ENCODE data around the gene KRT79.

Gene KRT79

DNA sequence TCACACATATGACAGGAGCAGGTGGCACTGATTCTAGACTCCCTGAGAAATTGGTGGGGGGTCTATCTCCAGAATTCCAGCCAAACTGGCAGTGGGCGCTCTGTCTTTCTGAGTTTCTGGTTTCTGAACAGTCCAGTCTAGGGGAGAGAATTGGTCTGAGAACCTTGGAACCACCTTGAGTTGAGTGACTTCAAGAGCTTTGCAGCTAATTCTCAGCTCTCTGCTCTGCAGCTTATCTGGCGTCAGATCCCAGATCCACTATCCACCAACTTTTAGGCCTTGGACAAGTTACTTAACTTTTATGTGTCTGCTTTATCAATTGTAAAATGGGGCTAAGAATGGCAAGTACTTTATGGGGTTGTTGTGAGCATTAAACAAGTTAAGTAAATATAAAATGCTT, 55.3 kb downstream of the KRT79 start:
- DNase-seq (ENCODE audit: low read depth in 1 of 2, low spot score in 1 of 2), result no peak
- Histone ChIP-seq H3K27ac (replicated peaks) (no peak overlapping the region), H3K4me3 (replicated peaks; ENCODE audit: insufficient read depth, low read length) (no peak overlapping the region), H3K27me3 (ENCODE audit: insufficient read depth, poor library complexity, severe bottlenecking) (peaks cover 10% of the 10 kb centered on the region)
- TF ChIP-seq, protein P1, sequence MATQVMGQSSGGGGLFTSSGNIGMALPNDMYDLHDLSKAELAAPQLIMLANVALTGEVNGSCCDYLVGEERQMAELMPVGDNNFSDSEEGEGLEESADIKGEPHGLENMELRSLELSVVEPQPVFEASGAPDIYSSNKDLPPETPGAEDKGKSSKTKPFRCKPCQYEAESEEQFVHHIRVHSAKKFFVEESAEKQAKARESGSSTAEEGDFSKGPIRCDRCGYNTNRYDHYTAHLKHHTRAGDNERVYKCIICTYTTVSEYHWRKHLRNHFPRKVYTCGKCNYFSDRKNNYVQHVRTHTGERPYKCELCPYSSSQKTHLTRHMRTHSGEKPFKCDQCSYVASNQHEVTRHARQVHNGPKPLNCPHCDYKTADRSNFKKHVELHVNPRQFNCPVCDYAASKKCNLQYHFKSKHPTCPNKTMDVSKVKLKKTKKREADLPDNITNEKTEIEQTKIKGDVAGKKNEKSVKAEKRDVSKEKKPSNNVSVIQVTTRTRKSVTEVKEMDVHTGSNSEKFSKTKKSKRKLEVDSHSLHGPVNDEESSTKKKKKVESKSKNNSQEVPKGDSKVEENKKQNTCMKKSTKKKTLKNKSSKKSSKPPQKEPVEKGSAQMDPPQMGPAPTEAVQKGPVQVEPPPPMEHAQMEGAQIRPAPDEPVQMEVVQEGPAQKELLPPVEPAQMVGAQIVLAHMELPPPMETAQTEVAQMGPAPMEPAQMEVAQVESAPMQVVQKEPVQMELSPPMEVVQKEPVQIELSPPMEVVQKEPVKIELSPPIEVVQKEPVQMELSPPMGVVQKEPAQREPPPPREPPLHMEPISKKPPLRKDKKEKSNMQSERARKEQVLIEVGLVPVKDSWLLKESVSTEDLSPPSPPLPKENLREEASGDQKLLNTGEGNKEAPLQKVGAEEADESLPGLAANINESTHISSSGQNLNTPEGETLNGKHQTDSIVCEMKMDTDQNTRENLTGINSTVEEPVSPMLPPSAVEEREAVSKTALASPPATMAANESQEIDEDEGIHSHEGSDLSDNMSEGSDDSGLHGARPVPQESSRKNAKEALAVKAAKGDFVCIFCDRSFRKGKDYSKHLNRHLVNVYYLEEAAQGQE (IDR thresholded peaks at IDR 0.05; ENCODE audit: insufficient replicate concordance, low read depth), result no peak
- no peak for TF ChIP-seq POLR2AphosphoS5 (IDR thresholded peaks at IDR 0.05; ENCODE audit: low read depth)
- no peak for TF ChIP-seq SPI1 (IDR thresholded peaks at IDR 0.05; ENCODE audit: borderline replicate concordance, low read depth)

DNA sequence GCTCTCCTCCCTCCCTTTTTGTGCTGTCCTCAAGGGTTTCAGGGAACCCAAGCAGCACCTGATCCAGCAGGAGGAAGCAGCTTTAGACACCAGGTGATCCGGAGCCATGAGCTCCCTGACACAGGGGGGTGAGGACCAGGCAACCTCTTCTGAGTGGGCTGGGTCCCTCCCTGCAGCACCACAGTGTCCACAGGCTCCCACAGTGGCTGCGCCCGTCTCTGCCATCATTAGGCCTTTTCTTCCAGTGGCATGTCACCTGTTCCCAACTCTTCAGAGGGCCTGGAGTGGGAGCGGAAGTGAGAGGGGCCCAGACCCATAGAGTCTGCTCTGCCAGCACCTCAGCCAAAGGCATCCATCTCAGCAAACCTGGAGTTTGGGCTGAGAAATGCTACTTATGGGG, 56.5 kb downstream of the KRT79 start:
- TF ChIP-seq, protein P1 (IDR thresholded peaks at IDR 0.05; ENCODE audit: insufficient replicate concordance, low read depth), result no peak
- TF ChIP-seq, protein P2, sequence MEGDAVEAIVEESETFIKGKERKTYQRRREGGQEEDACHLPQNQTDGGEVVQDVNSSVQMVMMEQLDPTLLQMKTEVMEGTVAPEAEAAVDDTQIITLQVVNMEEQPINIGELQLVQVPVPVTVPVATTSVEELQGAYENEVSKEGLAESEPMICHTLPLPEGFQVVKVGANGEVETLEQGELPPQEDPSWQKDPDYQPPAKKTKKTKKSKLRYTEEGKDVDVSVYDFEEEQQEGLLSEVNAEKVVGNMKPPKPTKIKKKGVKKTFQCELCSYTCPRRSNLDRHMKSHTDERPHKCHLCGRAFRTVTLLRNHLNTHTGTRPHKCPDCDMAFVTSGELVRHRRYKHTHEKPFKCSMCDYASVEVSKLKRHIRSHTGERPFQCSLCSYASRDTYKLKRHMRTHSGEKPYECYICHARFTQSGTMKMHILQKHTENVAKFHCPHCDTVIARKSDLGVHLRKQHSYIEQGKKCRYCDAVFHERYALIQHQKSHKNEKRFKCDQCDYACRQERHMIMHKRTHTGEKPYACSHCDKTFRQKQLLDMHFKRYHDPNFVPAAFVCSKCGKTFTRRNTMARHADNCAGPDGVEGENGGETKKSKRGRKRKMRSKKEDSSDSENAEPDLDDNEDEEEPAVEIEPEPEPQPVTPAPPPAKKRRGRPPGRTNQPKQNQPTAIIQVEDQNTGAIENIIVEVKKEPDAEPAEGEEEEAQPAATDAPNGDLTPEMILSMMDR (IDR thresholded peaks at IDR 0.05; ENCODE audit: insufficient read depth, low read length), result no peak
- no peak for TF ChIP-seq SPI1 (IDR thresholded peaks at IDR 0.05; ENCODE audit: borderline replicate concordance, low read depth)
- no peak for TF ChIP-seq POLR2AphosphoS5 (IDR thresholded peaks at IDR 0.05; ENCODE audit: low read depth)
- no peak for TF ChIP-seq GABPA (IDR thresholded peaks at IDR 0.05; ENCODE audit: low read depth)
- no peak overlapping the region for H3K4me3 ChIP-seq (replicated peaks; ENCODE audit: insufficient read depth, low read length)
- H3K27me3 ChIP-seq (ENCODE audit: insufficient read depth, poor library complexity, severe bottlenecking), result peaks cover 10% of the 10 kb centered on the region
- H3K27ac ChIP-seq (replicated peaks), result no peak overlapping the region
- DNase-seq (ENCODE audit: low read depth in 1 of 2, low spot score in 1 of 2), result no peak

DNA sequence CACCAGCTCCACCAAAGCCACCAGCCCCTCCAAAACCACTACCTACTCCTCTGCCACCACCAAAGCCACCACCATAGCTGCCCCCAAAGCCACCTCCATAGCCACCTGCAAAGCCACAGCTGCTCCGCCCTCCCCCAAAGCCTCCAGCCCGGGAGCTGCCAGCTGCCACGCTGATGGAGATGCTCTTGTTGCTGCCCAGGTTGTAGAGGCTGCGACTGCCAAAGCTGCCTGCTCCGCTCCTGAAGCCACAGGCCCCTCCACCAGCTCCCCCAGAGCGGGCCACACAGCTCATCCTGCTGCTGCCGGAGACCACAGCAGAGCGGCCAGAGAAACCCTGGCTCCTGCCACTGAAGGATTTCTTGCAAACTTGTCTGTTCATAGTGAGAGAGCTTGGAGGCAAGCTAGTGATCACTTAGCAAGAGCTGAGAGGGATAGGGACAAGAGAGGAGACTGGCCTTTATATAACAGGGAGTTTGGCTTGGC, 57.2 kb downstream of the KRT79 start, which contains the start of gene KRT76:
TSS of gene KRT76 (minus strand) at position 433 of the 483 bp plus-strand sequence. CDS start at position 379, 54 bp downstream.
- DNase-seq (ENCODE audit: low read depth in 1 of 2, low spot score in 1 of 2), result no peak
- Histone ChIP-seq H3K27me3 (ENCODE audit: insufficient read depth, poor library complexity, severe bottlenecking) (peaks cover 10% of the 10 kb centered on the region), H3K27ac (replicated peaks) (no peak within 1 kb of the TSS), H3K4me3 (replicated peaks; ENCODE audit: insufficient read depth, low read length) (no peak within 1 kb of the TSS)
- TF ChIP-seq, protein P1 (IDR thresholded peaks at IDR 0.05; ENCODE audit: insufficient replicate concordance, low read depth), result no peak
- TF ChIP-seq SPI1 (IDR thresholded peaks at IDR 0.05; ENCODE audit: borderline replicate concordance, low read depth), result no peak
- no peak for TF ChIP-seq GABPA (IDR thresholded peaks at IDR 0.05; ENCODE audit: low read depth)
- TF ChIP-seq POLR2AphosphoS5 (IDR thresholded peaks at IDR 0.05; ENCODE audit: low read depth), result no peak
- TF ChIP-seq, protein P2 (IDR thresholded peaks at IDR 0.05; ENCODE audit: insufficient read depth, low read length), result no peak
